ENCODE results near the gene NECAB2.

Gene NECAB2

DNA sequence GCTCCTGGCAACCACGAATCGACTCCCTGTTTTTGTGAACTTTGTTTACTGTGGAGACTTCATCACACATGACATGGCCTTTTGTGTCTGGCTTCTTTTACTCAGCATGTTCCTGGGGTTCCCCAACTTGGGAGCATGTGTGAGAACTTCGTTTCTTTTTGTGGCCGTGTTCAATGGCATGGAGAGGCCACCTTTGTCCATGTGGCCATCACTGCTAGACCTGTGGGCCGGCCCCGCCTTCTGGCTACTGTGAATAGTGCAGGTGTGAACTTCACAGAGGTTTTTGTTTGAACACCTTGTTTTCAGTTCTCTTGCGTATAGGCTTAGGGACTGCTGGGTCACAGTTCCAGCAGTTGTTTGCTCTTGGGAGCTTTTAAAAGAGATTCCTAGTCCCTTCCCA lies 80.2 kb downstream of the NECAB2 start:
- H3K27ac Mint-ChIP-seq, result no peak overlapping the region
- no peak overlapping the region for H3K4me3 Mint-ChIP-seq
- no peaks in the 10 kb centered on the region for H3K9me3 Mint-ChIP-seq
- no peaks in the 10 kb centered on the region for H3K4me1 Mint-ChIP-seq (ENCODE audit: low read depth)
- H3K36me3 Mint-ChIP-seq (ENCODE audit: low read depth), result peaks cover 7% of the 10 kb centered on the region
- H3K27me3 Mint-ChIP-seq (ENCODE audit: low read depth), result peaks cover 12% of the 10 kb centered on the region

DNA sequence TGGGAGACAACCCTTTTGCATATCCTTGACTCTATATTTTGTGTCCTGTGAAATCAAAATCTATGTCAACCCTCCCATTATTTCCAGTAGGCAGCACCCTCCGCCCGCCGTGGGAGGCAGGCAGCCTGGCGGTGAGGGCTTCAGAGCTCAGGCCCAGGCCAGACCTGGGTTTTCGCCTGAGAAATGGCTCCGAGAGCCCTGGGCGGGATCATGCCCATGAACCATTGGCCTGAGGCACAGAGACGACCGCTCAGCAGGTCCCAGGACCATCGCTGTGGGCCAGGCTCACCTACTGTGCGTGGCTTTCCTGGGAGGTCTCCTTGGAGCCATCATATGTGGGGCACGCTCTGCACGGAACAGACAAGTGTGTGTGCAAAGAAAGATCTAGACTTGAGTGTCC lies 80.8 kb downstream of the NECAB2 start:
- Mint-ChIP-seq H3K4me3 (no peak overlapping the region), H3K27me3 (ENCODE audit: low read depth) (peaks cover 6% of the 10 kb centered on the region), H3K27ac (no peak overlapping the region), H3K4me1 (ENCODE audit: low read depth) (no peaks in the 10 kb centered on the region), H3K36me3 (ENCODE audit: low read depth) (peaks cover 9% of the 10 kb centered on the region), H3K9me3 (no peaks in the 10 kb centered on the region)

DNA sequence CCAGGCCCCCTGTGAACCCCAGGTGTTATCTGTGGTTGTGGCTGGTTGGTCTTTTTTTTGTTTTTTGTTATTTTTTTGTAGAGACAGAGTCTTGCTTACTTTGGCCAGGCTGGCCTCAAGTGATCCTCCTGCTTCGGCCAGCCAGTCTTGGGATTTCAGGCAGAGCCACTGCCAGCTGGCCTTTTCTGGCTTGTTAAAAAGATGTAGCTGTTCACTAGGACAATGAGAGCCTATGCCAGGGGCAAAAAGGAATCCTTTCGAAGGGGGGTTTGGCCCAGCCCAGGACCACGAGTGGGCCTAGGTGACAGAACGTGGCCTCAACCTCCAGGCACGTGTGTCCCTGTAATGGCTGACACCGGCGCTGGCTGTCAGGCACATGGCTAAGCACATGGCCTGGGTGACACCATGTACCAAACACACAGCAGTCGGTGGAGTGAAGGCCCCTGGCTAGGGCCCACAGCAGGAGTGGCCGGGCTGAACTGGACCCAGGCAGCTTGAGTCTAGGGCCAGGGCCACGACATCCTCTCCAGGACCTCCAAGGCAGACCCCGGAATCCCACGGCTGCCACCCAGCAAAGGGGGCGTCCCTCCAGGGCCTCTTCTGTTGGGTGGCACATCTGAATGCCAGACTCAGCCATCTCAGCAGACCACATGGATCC lies 81.5 kb downstream of the NECAB2 start:
- no peaks in the 10 kb centered on the region for H3K9me3 Mint-ChIP-seq
- peaks cover 11% of the 10 kb centered on the region for H3K36me3 Mint-ChIP-seq (ENCODE audit: low read depth)
- no peak overlapping the region for H3K27ac Mint-ChIP-seq
- H3K4me1 Mint-ChIP-seq (ENCODE audit: low read depth), result no peaks in the 10 kb centered on the region
- H3K4me3 Mint-ChIP-seq, result no peak overlapping the region
- no peaks in the 10 kb centered on the region for H3K27me3 Mint-ChIP-seq (ENCODE audit: low read depth)

DNA sequence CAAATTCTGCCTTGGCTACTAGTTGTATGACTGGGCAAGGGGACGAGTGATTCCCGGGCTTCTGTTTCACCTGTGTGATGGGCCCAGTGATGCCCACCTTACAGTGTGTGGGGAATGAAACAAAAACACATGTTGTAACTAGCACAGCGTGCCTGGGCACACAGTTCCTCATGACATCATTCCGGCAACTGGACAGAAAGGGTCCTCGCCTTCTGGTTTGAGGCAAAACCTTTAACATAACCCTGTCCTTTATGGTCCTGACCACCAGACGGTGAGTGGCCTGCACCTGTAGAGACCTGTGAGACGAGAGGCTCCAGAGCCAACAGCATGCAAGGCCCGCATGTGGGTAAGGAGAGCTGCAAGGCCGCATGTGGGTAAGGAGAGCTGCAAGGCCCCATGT lies 82.3 kb downstream of the NECAB2 start:
- H3K36me3 Mint-ChIP-seq (ENCODE audit: low read depth), result peaks cover 11% of the 10 kb centered on the region
- no peak overlapping the region for H3K4me3 Mint-ChIP-seq
- no peak overlapping the region for H3K27ac Mint-ChIP-seq

DNA sequence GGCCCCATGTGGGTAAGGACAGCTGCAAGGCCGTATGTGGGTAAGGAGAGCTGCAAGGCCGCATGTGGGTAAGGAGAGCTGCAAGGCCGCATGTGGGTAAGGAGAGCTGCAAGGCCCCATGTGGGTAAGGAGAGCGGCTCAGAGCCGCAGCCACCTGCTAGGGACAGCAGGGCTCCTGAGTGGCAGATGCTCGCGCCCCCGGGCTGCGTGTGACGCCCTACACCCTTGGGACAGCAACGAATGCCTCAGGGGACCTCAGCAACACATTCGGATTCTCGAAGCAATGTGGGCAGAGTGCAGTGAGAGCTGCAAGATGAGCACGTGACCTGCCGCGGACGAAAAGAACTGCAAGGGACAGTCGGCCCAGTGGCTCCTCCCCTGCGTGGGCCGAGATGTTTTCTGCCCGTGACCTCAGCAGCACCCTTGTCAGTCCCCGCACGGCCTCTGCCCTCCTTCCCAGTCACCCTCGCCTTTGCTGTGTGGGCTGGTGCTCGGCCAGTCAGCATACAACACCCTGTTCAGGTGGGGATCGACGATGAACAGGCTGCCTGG lies 84.1 kb downstream of the NECAB2 start:
- peaks cover 13% of the 10 kb centered on the region for H3K36me3 Mint-ChIP-seq (ENCODE audit: low read depth)
- no peaks in the 10 kb centered on the region for H3K9me3 Mint-ChIP-seq
- H3K27me3 Mint-ChIP-seq (ENCODE audit: low read depth), result no peaks in the 10 kb centered on the region
- no peak overlapping the region for H3K27ac Mint-ChIP-seq
- H3K4me1 Mint-ChIP-seq (ENCODE audit: low read depth), result no peaks in the 10 kb centered on the region
- H3K4me3 Mint-ChIP-seq, result no peak overlapping the region

More for the DNA sequence above, 82.3 kb downstream of the NECAB2 start:
- H3K4me1 Mint-ChIP-seq (ENCODE audit: low read depth), result no peaks in the 10 kb centered on the region
- H3K27me3 Mint-ChIP-seq (ENCODE audit: low read depth), result no peaks in the 10 kb centered on the region
- H3K9me3 Mint-ChIP-seq, result no peaks in the 10 kb centered on the region

Measured in T-helper 1 cell treated with Interleukin-12 subunit alpha and Interleukin-12 subunit beta and Interleukin-4 antibody, amounts not matched to agents 30 μg/mL and 1 μg/mL, for 36 hours (primary cell).